ENCODE results near the gene THAP12. TPM values are rescaled to one million over a fixed set of nuclear protein-coding genes. Genes with fewer than 3 reads are reported as not detected.

THAP12 gene
- polyA plus RNA-seq, 2 of the 4 experiments (the other 2 are of a cell fraction) = 34.6 to 82.4 TPM

- POLR2A ChIA-PET = no interaction called here
- H3K9me3 ChIP-seq = no peaks in the 10 kb centered on the region
- no peak overlapping the region for H3K4me3 ChIP-seq
- WGBS (ENCODE audit: missing lambda C conversion rate) = 82% methylated on average over 8 of the region's 8 CpGs
- no peak overlapping the region for H3K4me2 ChIP-seq
- H3K4me1 ChIP-seq = no peaks in the 10 kb centered on the region
- no peak for DNase-seq (ENCODE audit: low read depth in 1 of 2, low spot score in 1 of 2)
- no peak overlapping the region for H3K27ac ChIP-seq
- FAIRE-seq = no peak
- no peak for ATAC-seq
- CTCF ChIA-PET = interaction anchor here (0.9 to 11.5 kb wide), 5 partner anchors 69 to 418 kb away, joined by 3 to 98 read pairs (median 3); partner anchors contain the start of gene WNT11
- TF ChIP-seq, protein P1, sequence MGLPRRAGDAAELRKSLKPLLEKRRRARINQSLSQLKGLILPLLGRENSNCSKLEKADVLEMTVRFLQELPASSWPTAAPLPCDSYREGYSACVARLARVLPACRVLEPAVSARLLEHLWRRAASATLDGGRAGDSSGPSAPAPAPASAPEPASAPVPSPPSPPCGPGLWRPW (IDR thresholded peaks at IDR 0.05) = no peak
- TF ChIP-seq RFX5 (IDR thresholded peaks at IDR 0.05) = no peak
- TF ChIP-seq KDM1A (IDR thresholded peaks at IDR 0.05; ENCODE audit: low read depth) = no peak
- TF ChIP-seq BHLHE40 (IDR thresholded peaks at IDR 0.05; ENCODE audit: low read depth, low read length) = no peak
- no peak for TF ChIP-seq RCOR1 (IDR thresholded peaks at IDR 0.05; ENCODE audit: low read depth, low read length)
- TF ChIP-seq SMC3 (IDR thresholded peaks at IDR 0.05) = no peak
- TF ChIP-seq PBX3 (IDR thresholded peaks at IDR 0.05) = no peak
- no peak for TF ChIP-seq EHMT2 (IDR thresholded peaks at IDR 0.05; ENCODE audit: low read depth)
- TF ChIP-seq RARB (CRISPR knock-in tag; IDR thresholded peaks at IDR 0.05) = no peak
- no peak for TF ChIP-seq HEYL (CRISPR knock-in tag; IDR thresholded peaks at IDR 0.05)
- no peak for TF ChIP-seq GATA3 (IDR thresholded peaks at IDR 0.05; ENCODE audit: borderline replicate concordance)
Observed at GRCh38 chr11:76315182-76315853, 65.6 kb downstream of the THAP12 start.

- Histone ChIP-seq H3K27ac (no peak overlapping the region), H3K4me2 (no peak overlapping the region), H3K9me3 (no peaks in the 10 kb centered on the region), H3K4me1 (no peaks in the 10 kb centered on the region), H3K4me3 (no peak overlapping the region)
- TF ChIP-seq FOXS1 (CRISPR knock-in tag; IDR thresholded peaks at IDR 0.05) (no peak), MYC (IDR thresholded peaks at IDR 0.05; ENCODE audit: borderline replicate concordance, low read length) (no peak), RAD21 (conservative IDR thresholded peaks at IDR 0.05 in 1 of 2, IDR thresholded peaks at IDR 0.05 in 1 of 2) (no peak), RNF2 (IDR thresholded peaks at IDR 0.05; ENCODE audit: borderline replicate concordance, low read depth) (no peak), MAFK (IDR thresholded peaks at IDR 0.05; ENCODE audit: partially characterized antibody) (no peak)
- TF ChIP-seq, protein P1 (IDR thresholded peaks at IDR 0.05) = no peak
- ChIA-PET POLR2A (no interaction called here), CTCF (interaction anchor here (0.9 to 11.5 kb wide), 5 partner anchors 69 to 417 kb away, joined by 3 to 98 read pairs (median 3); partner anchors contain the start of gene WNT11)
- no peak for FAIRE-seq
- 92% methylated on average over 4 of the region's 4 CpGs for WGBS (ENCODE audit: missing lambda C conversion rate)
- DNase-seq (ENCODE audit: low read depth in 1 of 2, low spot score in 1 of 2) = no peak
- ATAC-seq = no peak
Observed at GRCh38 chr11:76314741-76315090, 66.2 kb downstream of the THAP12 start.

DNA sequence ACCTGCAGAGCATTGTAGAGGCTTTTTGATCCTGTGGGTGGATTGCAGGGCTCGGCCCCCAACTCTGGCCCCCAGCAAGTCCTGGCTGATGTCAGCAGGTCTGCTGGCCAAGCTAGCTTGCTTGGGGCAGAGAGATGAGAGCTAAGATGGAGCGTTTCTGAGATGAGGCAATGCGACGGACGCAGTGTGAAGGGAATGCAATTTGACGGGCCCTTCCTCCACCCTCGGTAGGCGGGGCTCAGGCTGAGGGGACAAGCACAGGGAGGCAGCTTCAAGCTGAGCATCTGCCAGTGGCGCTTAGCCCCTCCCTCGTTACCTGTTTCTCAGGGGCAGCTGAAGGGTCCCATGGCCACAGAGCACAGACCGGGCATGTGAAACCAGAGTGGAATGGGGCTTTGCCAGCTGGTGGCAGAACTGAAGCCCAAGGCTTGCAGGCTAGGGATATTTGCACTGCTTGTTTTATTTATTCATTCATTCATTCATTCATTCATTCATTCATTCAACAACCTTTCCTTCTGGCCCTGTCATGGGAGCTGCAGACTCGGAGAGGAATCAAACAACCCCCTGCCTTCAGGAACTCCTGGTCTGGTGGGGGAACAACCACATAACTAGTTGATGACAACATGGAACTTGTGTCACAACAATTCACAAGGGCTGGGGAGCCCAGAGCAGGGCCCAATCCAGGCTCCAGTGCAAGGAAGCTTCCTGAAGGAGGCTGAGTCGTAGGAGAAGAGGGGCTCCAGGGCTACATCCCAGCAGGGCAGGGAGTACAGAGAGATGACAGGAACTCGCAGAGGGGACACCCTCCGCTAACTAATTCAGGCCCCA is 66.8 kb downstream of the THAP12 start:
- H3K9me3 ChIP-seq = no peaks in the 10 kb centered on the region
- no peaks in the 10 kb centered on the region for H3K4me1 ChIP-seq
- H3K4me2 ChIP-seq = no peak overlapping the region
- H3K4me3 ChIP-seq = no peak overlapping the region
- FAIRE-seq (no peak), ATAC-seq (no peak), DNase-seq (ENCODE audit: low read depth in 1 of 2, low spot score in 1 of 2) (no peak)
- ChIA-PET POLR2A (no interaction called here), CTCF (interaction anchor here (0.8 to 11.5 kb wide), 9 partner anchors 66 to 511 kb away, joined by 3 to 98 read pairs (median 3); partner anchors contain the start of gene WNT11)
- no peak overlapping the region for H3K27ac ChIP-seq
- WGBS (ENCODE audit: missing lambda C conversion rate) = 60% methylated on average over 15 of the region's 15 CpGs
- no peak for TF ChIP-seq TP53 (CRISPR knock-in tag; IDR thresholded peaks at IDR 0.05)
- TF ChIP-seq NPAS2 (CRISPR knock-in tag; IDR thresholded peaks at IDR 0.05; ENCODE audit: borderline replicate concordance) = no peak
- TF ChIP-seq FOSL2 (IDR thresholded peaks at IDR 0.05) = no peak
- no peak for TF ChIP-seq FOSL2 (CRISPR knock-in tag; IDR thresholded peaks at IDR 0.05)
- no peak for TF ChIP-seq CBX8 (IDR thresholded peaks at IDR 0.05)
- no peak for TF ChIP-seq NFE2L2 (conservative IDR thresholded peaks at IDR 0.05; ENCODE audit: low read length)
